Mucosa of rectum (tissue), 2 donors: ENCODE data around the gene IFT43.

ENCODE experiments used
- H3K27ac ChIP-seq, 2 donors: one replicate each; pipeline ENCODE4 v1.7.0; 2013; ENCODE audit warnings: inconsistent platforms in 2 of 2, low read depth in 2 of 2, low read length in 2 of 2
- H3K27me3 ChIP-seq, 2 donors: one replicate each; pipeline ENCODE4 v1.7.0; 2013; ENCODE audit warnings: low read length in 2 of 2; ENCODE audit not compliant: control insufficient read depth in 2 of 2, insufficient read depth in 2 of 2
- H3K36me3 ChIP-seq, 2 donors: one replicate each; pipeline ENCODE4 v1.7.0; 2013; ENCODE audit warnings: low read length in 2 of 2; ENCODE audit not compliant: control insufficient read depth in 2 of 2, insufficient read depth in 2 of 2
- H3K4me1 ChIP-seq, 2 donors: one replicate each; pipeline ENCODE4 v1.7.0; 2013; ENCODE audit warnings: low read length in 2 of 2, mild to moderate bottlenecking in 1 of 2; ENCODE audit not compliant: control insufficient read depth in 2 of 2, insufficient read depth in 2 of 2
- H3K4me3 ChIP-seq, 2 donors: one replicate each; pipeline ENCODE4 v1.7.0; 2013; ENCODE audit warnings: low read length in 2 of 2
- H3K9ac ChIP-seq, 2 donors: one replicate each; pipeline ENCODE4 v1.7.0; 2013; ENCODE audit warnings: low read length in 2 of 2, low read depth in 1 of 2, mild to moderate bottlenecking in 1 of 2
- H3K9me3 ChIP-seq, 2 donors: one replicate each; pipeline ENCODE4 v1.7.0; 2013; ENCODE audit warnings: low read length in 2 of 2; ENCODE audit not compliant: control insufficient read depth in 2 of 2
- donor health status: healthy.
- donor health status: Normal muscosa, but diverticular disease.

Gene IFT43

DNA sequence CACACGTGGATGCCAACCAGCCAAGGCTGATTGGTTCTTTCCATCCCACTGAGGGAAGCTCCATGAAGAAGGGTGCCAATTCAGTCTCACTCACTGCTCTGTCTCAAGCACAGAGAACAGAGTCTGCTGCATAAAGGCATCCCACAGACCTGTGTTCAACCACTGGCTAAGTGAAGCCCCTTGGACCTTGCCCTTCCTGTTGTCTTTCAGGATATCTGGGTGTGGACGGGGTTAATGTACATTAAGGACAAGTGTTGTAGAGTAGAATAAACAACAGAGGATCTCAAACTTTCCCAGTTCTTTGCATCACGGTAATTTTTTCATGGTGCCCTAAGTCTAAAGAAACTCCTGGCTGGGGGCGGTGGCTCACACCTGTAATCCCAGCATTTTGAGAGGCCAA lies 133.0 kb downstream of the IFT43 start:
- Histone ChIP-seq H3K27ac (no peak overlapping the region), H3K36me3 (no peaks in the 10 kb centered on the region), H3K4me1 (no peaks in the 10 kb centered on the region), H3K9ac (no peak overlapping the region), H3K27me3 (peaks cover 0 to 4% of the 10 kb centered on the region in 2 donors), H3K9me3 (no peaks in the 10 kb centered on the region), H3K4me3 (no peak overlapping the region)

DNA sequence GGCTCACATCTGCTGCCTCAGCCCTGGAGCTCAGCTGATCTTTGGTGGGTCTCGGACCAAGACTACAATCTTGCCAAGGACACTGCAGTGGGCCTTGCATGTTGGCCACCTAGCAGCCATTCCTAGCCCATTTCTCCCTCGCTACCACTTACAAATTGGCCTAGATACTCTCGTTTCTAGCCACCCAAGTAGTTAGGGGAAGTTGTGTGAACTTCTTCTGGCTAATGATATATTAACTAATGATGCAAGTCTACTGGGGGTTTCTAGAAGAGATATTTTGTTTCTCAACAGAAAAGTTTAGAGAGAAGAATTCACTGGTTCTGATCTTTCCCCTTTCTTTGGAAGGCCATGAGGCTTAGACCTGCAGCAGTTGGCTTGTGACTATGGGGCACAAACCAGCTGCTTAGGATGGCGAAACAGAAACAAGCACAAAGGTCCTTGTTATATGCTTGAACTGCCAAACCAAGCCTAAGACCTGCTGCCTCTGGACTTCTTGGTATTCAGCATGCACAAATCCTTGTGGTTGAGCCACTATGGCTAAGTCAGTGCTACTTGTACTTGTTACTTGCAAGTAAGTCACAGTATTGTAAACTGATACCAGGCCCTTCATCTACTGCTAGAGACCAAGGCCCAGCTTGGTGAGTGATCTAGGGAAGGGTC lies 135.7 kb downstream of the IFT43 start:
- H3K27me3 ChIP-seq, result no peaks in the 10 kb centered on the region
- H3K9me3 ChIP-seq, result no peaks in the 10 kb centered on the region
- H3K4me1 ChIP-seq, result no peaks in the 10 kb centered on the region
- H3K36me3 ChIP-seq, result no peaks in the 10 kb centered on the region
- H3K9ac ChIP-seq, result no peak overlapping the region
- no peak overlapping the region for H3K4me3 ChIP-seq
- H3K27ac ChIP-seq, result no peak overlapping the region

DNA sequence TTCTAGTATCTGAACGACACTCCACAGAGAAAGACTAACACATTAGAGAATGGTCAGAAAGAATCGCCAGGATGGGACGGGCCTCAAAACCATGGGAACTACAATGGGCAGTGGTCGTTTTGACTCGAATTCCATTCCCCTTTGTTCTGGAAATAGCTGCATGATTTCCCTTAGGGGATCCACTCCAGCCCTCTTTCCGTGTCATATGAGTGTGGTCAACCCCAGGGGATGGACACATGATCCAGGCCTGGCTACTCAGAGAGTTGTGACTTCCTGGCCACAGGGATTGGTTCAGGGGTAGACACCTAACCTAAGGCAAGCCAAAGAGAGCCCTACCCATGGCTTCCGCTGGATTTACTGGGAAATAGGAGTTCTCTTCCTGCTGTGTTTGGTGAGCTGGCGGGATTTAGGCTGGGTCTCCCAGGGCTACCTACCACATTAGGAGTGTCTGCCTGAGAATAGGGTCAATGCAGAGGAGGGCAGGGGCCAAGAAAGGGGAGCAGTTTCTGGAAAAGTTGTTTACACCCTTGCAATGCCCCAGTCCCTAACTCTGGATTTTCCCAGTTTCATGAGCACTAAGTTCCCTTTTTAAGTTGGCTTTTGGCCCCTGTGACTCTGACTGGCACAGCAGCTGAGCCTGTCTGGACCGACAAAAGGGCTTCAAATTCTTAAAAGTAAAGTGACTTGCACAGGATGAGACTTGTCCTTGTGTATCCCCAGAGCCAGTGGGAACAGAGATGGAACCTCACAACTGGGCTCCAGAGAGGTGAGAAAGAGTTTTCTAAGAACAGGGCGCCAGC lies 138.1 kb downstream of the IFT43 start:
- Histone ChIP-seq H3K9ac (no peak overlapping the region), H3K4me1 (no peaks in the 10 kb centered on the region), H3K27ac (no peak overlapping the region), H3K4me3 (no peak overlapping the region), H3K27me3 (no peaks in the 10 kb centered on the region), H3K36me3 (no peaks in the 10 kb centered on the region), H3K9me3 (no peaks in the 10 kb centered on the region)

DNA sequence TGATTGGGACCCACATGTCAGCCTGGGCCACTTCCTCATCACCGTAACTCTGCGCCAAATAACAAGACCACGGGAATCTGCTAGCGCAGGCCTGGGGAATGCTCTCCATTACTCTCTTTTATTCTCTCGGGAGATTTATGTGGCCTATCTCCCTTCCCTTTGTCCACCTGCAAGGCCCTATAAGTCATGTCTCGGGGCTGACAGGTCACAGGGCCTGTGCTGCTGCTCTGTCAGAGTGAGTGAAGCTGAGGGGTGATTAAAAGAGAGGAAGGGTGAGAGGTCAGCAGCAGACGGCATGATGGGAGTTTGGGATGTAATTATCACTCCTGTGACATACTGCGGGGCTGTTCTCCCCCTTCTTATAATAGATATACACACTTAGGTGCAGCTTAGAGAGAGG lies 139.9 kb downstream of the IFT43 start:
- Histone ChIP-seq H3K4me1 (no peaks in the 10 kb centered on the region), H3K9me3 (no peaks in the 10 kb centered on the region), H3K27me3 (no peaks in the 10 kb centered on the region), H3K9ac (no peak overlapping the region), H3K4me3 (no peak overlapping the region), H3K36me3 (no peaks in the 10 kb centered on the region), H3K27ac (no peak overlapping the region)

DNA sequence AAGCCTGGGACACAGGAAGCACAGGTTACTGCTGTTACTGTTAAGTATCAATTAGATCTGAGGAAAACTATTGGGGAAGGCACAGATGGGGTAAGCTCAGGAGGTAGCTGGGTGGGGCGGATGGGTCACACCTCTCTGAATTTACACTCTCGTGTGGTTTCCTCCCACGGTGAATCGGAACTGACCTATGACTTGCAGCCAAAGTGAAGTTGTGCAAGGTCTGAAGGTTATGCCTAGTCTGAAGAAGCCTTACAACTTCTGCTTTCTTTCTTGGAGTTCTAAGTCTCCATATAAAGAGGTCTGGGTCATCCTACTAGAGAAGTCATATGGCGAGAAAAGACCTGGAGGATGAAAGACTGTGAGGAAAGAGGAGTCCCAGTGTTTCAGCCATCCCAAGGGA lies 140.5 kb downstream of the IFT43 start:
- no peak overlapping the region for H3K27ac ChIP-seq
- H3K36me3 ChIP-seq, result no peaks in the 10 kb centered on the region
- no peak overlapping the region for H3K4me3 ChIP-seq
- no peaks in the 10 kb centered on the region for H3K9me3 ChIP-seq
- H3K27me3 ChIP-seq, result no peaks in the 10 kb centered on the region
- no peak overlapping the region for H3K9ac ChIP-seq
- H3K4me1 ChIP-seq, result no peaks in the 10 kb centered on the region

DNA sequence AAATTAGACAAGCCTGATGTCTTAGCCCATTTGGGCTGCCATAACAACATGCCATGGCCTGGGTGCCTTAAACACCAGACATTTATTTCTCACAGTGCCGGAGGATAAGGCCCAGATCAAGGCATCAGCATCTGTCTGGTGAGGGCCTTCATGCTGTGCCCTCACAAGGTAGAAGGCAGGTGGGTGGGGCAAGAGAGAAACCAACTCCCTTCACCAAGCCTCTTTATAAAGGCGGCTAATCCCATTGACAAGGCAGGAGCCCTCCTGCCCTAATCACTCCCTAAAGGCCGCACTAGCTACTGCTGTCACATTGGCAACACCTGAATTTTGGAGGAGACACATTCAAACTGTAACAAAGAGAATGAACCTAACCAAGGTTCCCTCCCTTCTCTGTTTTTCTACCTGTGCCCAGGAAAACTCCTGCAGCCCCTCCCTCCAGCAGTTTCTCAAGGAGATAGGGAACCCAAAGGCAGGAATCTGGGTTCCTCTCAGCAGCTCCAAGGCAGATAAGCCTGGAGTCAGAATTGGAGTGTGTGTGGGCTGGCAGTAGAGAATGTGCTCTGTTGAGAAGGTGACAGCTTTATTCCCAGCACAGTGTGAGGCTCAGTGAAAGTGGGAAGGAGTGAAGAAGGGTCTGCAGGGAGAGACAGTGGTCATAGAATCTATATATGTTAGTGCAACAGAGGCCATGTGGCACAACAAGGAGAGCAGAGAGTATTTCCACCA lies 144.5 kb downstream of the IFT43 start:
- H3K4me1 ChIP-seq, result no peaks in the 10 kb centered on the region
- no peak overlapping the region for H3K27ac ChIP-seq
- H3K36me3 ChIP-seq, result no peaks in the 10 kb centered on the region
- H3K9me3 ChIP-seq, result no peaks in the 10 kb centered on the region
- no peak overlapping the region for H3K4me3 ChIP-seq
- H3K9ac ChIP-seq, result no peak overlapping the region
- H3K27me3 ChIP-seq, result peaks cover 0 to 8% of the 10 kb centered on the region in 2 donors

DNA sequence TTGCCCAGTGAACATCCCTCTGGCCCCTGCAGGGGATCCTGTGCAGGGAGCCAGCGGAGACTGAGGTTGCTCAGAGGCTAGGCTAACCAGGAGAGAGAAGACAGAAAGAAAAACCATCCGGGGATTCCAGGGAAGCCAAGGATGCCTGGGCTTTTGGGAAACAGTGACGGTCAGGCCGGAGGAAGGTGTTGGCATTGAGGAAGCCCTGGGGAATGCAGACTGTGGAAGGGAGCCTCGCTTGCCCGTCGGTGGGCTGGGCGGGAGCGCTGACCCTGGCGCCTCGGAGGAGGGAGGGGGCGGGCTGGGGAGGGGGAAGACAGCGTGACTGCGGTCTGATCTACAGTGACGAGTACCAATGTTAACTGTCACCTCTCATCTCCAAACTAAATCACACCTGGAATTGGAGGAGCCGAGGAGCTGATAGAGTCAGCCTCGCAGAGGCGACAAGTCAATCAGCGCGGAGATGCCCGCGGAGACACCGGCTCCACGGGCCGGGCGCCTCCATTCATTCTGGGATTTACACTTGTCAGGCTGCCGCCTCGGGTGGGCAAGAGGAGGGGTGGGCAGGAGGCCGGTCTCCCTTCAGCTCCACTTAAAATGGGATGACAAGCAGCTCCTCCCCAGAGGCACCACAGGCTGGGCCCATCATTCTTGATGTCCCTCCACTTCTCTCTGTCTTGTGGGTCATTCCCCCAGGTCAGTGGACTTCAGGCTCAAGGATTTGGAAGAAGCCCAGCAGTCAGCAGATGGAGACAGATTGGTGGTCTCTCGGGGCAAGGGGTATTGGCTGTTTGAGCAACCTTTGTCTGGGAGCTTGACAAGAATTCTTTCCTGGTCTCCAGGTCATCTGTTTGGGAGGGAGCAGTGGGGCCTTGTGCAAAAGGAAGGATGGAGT lies 145.8 kb downstream of the IFT43 start:
- Histone ChIP-seq H3K4me3 (no peak overlapping the region), H3K9me3 (no peaks in the 10 kb centered on the region), H3K9ac (no peak overlapping the region), H3K27ac (no peak overlapping the region), H3K36me3 (no peaks in the 10 kb centered on the region), H3K4me1 (no peaks in the 10 kb centered on the region), H3K27me3 (peaks cover 0 to 10% of the 10 kb centered on the region in 2 donors)

DNA sequence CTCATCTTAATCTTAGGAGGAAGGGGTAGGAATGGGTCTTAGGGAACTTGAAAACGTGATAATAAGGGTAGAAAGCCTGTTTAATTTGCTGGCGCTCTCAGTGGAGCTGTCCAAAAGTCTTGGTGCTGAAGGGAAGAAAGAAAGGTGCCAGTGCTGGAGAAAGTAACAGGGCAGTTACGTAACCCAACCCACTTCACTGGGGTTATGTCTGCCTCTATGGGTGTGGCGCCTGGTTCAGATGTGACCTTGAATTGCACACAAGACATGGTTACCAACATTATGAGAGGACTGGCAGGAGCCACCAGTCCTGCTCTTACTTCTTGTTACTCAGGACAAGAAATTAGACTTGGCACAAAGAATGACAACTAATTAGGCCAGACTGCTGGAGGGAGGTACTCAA lies 147.5 kb downstream of the IFT43 start:
- H3K27ac ChIP-seq, result no peak overlapping the region
- H3K36me3 ChIP-seq, result no peaks in the 10 kb centered on the region
- no peaks in the 10 kb centered on the region for H3K9me3 ChIP-seq
- peaks cover 5 to 16% of the 10 kb centered on the region in 2 donors for H3K27me3 ChIP-seq
- H3K4me3 ChIP-seq, result no peak overlapping the region
- no peak overlapping the region for H3K9ac ChIP-seq
- H3K4me1 ChIP-seq, result no peaks in the 10 kb centered on the region
